Activated T-cell treated with anti-CD3 and anti-CD28 coated beads, Interleukin-2, amount 50 U/mL, for 48 hours (primary cell): ENCODE data around the gene PASK.

Source experiments
- DNase-seq, 2 experiments: peaks; one replicate each; pipeline ENCODE4 v3.0.0-alpha.2; 2020

Gene PASK

DNA sequence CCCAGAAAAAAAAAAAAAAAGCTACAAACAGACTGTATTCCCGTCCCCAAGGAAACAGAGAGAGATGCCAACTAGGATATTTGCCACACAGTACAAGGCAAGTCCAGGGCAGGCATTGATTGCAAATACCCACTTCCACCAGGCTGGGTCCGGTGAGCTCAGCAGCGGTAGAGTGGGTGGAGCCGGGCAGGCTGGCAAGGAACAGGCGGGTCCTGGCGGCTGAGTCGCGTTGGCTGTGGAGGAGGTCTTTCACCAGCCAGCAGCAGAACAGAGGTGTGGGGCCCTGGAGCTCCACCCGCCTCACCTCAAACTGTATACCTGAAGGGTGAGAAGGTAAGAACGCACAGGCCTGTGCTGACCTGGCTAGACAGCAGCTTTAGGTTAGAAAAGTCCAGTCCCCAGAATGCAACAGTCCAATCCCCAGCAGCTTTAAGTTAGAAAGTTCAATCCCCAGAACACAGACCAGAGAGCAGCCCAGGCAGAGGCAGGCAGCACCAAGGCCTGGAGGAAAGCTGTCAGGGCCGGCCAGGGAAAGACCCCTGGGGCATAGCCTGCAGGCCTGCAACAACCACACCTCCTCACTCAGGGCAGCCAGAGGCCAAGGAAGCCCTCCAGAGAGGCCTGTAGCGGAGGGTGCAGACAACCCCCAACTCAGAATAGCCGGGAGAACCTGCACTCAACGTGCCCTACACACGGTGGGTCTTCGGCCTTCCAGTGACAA, 25.3 kb downstream of the PASK start:
- peak in 1 of 2 experiments; percentile 49 for DNase-seq

DNA sequence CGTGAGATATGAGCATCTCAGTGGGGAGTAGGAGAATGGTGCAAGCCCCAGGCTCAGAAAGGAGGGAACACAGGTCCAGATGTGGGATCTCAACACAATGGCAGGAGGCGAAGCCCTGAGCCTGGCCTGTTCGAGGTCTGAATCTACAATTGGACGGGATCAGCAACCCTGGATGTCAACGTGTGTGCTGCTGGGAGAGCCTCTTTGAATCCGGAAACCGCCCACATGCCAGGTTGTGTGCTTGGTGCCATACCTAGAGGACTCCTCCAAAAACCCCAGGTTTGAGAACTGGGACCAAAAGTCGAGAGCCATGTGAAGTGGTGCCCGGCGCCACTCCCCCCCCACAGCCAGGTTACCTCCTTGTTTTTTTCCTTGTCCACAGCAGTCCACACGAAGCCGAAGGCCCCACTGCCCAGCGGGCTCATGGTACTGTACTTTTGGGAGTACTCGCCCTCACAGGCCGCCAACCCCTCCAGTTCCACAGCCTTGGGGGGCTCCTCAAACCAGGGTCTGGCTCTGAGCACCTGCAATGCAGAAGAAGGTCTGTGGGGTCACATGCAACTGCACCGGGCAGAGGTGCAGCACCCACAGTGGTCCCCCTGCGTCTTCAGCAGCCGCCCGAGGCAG, 26.8 kb downstream of the PASK start:
- no peak for DNase-seq

DNA sequence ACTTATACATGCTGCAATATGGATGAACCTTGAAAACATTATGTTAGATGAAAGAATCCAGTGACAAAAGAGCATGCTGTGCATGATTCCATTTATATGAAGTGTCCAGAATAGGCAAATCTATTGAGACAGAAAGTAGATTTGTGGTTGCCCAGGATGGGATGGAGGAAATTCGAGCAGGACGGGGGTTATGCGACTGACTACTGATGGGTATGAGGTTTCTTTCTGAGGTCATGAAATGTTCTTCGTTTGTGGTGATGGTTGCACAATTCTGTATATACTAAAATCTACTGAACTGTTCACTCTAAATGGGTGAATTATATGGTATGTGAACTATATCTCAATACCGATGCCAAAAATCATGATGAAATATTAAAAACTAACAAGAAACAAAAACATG, 28.3 kb downstream of the PASK start:
- no peak for DNase-seq

DNA sequence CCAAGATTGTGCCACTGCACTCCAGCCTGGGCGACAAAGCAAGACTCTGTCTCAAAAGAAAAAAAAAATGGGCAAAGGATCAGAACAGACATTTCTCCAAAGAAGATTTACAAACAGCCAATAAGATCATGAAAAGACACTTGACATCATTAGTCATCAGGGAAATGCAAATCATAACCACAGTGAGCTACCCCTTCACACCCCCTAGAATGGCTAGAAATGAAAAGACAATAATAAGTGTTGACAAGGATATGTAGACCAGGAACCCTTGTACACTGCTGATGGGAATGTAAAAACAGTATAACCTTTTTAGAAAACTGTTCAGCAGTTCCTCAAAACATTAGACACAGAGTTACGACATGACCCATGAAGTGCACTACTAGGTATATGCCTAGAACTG, 28.8 kb downstream of the PASK start:
- DNase-seq = no peak

DNA sequence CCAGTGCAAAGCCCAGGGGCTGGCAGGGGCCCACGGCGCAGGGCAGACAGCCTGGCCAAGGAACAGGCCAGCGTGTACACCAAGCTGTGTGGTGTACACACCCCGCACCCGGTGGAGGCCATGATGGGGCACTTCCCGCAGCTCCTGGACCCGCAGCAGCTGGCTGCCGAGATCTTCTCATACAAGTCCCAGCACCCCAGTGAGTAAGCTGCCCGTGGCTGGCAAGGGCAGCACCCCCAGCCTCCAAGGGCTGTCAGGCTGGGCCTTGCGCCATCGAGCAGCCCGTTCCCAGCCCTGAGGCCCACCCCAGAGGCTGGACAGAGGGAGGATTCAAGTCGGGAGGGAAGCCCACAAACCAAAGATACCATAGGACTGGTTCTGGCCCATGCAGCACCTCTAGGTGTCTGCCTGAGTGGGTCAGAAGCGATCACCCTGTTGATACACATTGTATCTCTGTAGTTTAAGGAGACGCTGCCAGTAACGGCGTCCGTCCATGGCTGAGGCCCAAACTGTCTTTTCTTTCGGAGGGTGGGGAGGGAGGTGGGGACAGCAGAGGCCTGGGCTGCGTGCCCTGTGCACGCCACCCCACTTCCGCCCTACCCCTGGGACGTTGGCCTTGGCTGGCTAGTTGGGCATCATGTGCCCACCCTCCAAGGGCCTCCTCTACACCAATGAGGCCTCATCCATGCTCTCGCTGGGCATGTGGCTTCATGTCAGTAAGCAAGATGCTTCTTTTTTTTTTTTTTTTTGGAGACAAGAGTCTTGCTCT, 30.4 kb downstream of the PASK start:
- no peak for DNase-seq

DNA sequence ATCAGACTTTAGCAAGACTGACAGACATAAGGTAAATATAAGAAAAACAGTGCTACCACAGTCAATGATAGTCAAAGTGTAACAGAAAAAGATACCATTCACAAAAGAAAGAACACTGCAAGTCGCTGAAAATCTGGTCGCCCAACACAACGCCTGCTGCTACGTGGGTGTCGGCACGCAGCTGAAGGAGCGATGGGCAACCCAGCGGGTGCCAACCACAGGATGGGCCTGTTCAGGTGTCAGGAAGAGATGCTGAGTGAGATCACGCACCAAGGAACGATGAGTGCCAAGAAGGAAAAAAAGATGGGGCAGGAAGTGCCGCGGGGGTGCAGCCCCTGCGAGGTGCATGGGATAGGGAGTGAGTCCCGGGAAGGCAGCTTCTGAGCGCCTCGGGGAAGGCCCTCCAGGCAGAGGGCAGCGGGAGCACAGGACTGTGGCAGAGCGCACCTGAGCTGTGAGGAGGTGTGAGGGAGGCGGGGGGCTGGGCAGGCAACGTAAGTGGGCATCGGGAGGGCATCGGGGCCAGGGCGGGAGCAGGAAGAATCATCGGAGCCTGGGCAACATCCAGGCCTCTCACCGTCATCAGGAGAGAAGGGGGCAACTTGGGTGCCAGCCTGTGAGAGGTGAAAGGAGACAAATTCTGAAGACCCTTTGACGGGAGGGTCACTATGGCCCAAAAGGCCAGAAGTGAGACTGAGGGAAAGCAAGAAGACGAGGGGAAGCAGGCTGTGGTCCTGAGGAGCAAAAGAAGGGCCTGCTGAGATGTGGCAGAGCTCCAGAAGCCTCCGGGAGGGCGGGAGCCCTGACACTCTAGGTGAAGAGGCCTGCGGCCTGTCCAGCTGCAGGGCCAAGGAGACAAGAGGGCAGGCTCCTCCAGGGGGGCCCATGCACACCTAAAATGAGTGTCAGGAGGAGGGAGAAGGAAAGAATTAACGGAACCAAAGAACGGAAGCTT, 32.4 kb downstream of the PASK start:
- no peak for DNase-seq

DNA sequence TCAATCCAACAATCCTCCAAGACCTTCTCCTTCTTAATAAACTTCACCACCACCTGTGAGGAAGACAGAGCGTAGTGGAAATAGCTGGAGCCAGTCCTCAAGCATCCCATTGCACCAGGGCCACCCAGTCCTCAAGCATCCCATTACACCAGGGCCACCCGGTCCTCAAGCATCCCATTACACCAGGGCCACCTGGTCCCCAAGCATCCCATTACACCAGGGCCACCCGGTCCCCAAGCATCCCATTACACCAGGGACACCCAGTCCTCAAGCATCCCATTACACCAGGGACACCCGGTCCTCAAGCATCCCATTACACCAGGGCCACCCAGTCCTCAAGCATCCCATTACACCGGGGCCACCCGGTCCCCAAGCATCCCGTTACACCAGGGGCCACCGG, 33.9 kb downstream of the PASK start:
- no peak for DNase-seq

DNA sequence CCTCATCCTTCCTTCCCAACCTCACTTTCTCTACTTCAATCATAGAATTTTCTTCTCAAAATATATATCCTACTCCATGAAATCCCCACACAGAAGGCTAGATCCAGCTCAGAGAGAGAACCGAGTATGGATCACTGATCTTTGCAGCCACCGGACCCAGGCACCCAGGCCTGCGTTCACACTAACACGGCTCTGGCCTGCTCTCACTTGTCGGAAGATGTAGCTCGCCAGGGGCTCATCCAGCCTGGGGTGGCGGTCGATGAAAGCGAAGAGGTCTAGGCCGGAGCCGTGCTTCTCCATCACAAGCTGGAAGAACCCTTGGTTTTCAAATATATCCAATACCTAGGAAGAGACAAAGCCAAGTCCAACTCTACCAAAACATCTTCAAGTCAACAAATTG, 34.4 kb downstream of the PASK start:
- no peak for DNase-seq

DNA sequence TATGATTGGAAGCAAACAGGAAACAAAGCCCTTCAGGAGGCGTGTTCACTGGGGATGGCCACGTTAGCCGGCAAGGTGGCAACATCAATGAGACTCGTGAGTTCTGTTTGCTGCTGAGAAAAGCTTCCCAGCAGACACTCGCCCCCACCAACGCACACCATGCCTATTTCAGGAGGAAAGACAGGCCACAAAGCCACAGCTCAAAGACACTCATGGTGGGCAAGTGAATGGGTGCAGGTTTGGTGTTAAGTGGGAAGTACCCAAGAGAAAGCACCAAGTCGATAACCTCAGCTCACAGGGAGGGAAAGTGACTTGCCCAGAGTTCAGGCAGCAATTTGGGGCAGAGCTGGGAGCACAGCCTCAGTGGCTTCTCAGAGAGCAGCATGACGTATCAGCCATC, 36.7 kb downstream of the PASK start:
- DNase-seq = peak; percentile 68 to 70

DNA sequence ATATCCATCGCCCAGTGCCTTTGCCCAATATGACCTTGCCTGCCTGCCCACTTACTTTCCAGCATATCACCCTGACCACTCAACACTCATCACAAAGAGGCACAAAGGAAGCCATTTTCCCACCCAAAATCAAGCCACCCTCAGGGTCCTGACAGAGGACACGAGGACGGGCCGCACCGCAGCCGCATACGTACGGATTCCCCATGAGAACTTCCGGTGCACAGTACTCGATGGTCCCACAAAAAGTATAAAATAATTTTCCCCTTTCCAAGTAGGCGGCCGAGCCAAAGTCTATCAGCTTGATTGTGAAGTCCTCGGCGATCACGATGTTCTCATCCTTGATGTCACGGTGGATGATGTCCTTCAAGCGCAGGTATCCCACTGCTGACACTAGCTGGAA, 37.2 kb downstream of the PASK start:
- DNase-seq = no peak

DNA sequence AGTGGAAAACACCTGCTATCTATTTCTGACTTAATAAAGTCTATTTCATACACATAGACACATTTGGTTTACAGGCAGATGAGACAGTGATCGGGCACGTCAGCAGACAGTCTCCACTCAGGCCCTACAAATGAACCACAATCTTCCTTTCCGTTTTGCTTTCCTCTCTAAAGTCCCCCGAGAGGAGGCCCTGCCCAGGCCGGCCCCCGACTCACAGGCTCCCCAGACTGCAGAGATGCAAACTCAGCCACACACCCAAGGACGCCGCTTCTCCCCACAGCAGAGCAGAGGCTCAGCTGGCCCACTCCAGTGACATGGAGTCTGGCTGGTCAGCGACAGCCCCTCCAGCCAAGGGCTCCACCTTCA, 37.8 kb downstream of the PASK start:
- DNase-seq = no peak

DNA sequence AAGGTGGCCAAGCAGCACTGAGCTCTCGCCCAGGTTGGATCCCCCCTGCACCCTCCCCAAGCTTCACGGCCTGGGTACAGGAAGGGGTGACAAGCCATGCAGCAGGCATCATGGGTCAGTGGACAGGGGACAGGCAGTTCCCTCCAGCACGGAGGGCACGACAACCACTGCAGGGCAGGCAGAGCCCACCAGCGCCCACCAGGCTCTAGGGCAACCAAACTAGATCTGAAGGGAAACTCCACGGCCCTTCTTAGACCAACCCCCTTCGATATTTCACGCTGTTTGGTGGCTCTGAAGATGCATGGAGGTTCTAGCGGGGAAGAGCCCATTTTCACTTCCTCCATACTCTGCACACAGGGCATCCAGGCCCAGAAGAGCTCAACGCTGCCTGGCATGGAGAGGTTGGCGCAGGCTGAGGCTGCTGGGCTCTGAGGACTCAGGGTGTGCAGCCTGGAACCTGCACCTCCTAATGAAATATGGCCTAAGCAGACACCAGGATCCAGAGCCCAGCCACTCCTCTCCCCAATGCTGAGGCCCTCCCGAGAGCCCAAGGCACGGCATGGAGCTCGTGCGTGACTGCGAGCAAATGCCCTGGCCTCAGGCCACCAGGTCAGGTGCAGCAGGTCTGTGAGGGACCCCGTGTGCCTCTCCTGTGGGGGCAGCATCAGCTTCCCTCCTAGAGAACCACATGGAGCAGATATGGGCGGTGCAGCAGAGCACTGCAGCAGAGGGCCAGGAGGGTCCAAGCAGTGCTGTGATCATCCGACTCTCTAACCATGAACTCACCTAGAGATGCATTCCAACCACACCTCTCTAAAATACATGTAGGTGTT, 38.4 kb downstream of the PASK start:
- DNase-seq = no peak

DNA sequence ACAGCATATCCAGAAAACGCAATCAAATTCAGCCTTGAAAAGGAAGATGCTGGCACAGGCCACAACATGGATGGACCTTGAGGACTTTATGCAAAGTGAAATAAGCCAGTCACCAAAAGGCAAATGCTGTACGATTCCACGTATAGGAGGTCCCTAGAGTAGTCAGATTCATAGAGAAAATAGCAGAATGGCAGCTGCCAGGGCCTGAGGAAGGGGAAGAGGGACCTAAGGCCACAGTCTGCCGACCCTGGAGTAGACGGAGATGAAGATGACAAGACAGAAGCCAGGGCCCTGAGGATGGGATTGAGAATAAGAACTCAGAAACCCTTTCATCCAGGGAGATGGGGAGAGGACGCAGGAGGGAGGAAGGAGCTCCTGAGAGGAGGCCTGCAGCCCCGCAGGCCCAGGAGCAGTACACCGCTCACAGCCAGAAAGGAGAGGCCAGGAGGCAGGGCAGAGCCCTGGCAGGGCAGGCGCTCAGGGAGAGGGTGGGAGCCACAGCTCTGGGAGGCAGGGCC, 39.1 kb downstream of the PASK start:
- no peak for DNase-seq

DNA sequence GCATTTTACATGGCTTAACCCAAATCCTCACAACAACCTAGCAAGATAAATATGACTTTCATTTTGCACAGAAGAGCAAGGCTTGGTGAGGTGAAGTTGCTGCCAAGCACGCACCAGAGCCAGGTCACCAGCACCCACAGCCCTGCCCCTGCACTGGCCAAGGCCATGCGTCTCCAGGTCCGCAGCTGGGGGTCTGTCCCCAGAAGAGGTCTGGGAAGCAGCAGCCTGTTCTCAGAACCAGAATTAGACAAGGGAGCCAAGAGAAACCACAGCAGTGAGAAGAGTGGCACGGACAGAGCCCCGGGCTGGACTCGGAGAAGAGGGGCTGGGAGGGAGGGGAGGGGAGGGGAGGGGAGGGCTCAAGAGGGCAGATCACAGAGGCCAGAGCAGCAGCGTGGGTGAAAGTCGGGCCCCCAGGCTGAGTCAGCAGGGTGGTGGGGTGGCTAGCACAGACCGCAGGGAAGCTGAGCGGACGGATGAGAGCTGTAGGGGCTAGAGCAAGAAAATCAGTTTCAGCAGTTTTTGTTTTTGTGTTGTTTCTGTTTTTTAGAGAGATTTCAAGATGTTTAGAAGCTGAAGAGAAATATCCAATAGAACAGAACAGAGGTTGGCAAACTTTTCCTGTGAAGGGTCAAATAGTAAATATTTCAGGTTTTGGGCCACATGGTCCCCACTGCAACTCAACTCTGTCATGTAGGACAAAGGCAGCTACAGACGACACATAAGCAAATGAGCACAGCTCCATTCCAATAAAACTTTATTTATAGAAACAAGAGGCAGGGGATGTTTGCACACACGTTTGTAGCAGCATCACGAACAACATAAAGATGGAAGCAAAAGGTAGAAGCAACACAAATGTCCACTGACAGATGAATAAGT, 39.8 kb downstream of the PASK start:
- peak; percentile 38 to 60 for DNase-seq

DNA sequence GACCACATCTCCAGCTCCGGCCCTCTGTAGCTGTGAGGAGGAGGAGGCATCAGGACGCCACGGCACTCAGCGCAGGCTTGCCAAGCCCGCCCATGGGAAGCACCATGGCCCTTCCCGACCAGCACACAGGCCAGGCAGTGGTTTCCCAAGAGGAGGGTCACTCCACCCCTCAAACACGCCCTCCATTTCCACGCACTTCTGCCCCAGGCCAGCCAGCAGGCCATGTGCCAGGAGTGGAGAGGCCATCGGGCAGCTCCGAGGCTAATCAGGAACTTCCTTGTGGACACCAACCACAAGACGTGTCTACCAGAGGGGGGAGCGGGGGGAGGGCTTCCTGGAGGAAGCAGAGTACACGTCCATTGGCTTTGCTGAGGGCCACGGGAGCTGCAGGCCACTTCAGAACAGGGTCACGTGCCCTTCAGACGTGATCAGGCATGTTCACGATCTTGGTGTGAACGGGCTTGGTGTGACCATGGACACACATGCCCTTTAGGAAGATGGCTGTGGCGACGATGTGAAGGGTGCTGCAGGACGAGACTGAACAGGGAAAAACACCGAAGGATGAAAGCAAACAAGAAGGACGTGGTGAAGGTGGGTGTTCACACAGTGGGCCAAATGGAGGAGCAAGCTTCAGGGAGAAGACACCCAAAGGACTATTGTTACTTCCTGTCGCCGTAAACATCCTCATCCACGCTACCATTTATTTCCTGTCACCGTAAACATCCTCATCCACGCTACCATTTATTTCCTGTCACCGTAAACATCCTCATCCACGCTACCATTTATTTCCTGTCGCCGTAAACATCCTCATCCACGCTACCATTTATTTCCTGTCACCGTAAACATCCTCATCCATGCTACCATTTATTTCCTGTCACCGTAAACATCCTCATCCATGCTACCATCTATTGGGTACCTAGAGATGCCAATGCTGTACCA, 40.7 kb downstream of the PASK start:
- no peak for DNase-seq

DNA sequence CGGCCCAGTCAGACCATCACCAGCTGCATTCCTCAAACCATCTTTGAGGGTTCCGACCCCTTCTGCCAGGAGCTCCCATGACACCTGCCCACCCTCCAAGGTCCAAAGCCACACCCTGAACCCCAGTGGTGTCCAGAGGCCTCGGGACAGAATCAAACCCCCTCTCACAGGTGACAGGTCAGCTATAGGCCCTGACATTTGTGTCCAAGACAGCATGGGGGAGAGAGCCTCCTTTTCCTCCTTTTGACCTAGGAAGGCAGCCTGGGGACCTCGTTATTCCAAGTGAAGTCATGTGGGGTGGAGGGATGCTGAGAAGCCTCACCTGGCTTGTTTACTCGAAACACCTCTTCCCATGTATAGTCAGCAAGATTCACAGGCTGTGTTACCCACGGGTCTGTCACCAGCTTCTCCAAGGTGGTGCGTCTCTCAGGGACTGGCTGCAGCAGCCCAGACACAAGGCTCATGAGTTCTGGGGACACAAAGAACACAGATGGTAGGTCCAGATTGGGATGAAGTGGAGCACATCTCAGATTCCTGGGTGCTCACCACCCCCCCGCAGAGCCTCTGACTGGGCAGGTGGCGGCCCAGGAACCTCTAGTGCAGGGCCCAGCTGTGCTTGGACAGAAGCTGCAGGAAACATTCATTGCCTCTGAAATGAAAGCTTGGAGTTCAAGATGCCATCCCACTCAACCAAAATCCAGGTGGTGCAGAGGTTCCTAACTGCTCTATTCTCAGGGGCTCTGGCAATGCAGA, 42.1 kb downstream of the PASK start:
- no peak for DNase-seq

DNA sequence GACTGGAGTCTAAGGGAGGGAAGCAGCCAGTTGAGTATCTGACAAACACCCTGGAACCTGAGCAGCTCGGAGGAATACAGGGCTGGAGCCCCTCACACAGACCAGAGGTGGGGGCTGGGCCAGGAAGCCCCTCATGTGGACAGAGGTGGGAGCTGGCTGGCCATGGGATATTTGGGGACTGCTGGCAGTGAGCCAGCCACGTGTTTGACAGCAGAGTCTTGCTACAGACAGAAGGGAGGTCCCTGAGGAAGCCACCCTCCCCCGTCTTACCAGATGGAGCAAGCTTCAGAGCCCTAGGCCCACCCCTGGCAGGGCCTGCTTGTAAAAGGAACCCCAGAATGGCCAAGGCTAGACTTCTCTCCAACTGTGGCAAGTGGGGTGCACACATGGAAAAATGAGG, 43.6 kb downstream of the PASK start:
- DNase-seq = peak in 1 of 2 experiments; percentile 16

DNA sequence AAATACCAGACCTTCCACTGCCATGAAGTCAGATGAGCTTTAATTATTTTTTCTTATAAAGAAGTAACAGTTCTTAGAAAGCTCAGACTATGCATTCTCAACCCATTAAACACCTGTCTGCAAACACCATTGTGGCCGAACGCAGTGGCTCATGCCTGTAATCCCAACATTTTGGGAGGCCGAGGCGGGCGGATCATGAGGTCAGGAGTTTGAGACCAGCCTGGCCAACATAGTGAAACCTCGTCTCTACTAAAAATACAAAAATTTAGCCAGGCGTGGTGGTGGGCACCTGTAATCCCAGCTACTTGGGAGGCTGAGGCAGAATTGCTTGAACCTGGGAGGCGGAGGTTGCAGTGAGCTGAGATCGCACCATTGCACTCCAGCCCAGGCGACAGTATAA, 44.7 kb downstream of the PASK start:
- DNase-seq = peak in 1 of 2 experiments; percentile 9

DNA sequence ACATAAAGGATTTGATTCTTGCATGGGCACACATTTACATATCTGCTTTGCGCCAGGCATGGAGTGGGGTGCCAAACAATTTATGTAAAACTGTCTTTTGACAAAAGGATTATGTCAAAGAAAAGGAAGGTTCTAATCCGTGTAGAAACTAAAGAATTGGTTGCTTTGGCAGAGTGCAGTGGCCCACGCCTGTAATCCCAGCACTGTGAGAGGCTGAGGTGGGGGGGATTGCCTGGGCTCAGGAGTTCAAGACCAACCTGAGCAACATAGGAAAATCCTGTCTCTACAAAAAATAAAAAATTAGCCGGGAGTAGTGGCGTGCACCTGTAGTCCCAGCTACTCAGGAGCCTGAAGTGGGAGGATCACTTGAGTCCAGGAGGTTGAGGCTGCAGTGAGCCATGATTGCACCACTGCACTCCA, 46.1 kb downstream of the PASK start:
- DNase-seq = peak in 1 of 2 experiments; percentile 20
